Upper lobe of left lung (tissue), 6 donors: Measurements from ENCODE around the gene DPP9. TPM values are rescaled to one million over a fixed set of nuclear protein-coding genes. Genes with fewer than 3 reads are reported as not detected.

Source experiments
- ATAC-seq, 2 donors: fragments of 200-7000 bp; cut with Tn5 transposase; one replicate each; pipeline ENCODE4 v1.9.1; 2022; ENCODE audit warnings: mild to moderate bottlenecking in 2 of 2, moderate library complexity in 2 of 2; ENCODE audit not compliant: low FRiP score in 2 of 2
- DNase-seq, 2 donors: peaks; one replicate each; pipeline ENCODE4 v3.0.0-alpha.2; 2019 to 2020
- H3K27ac ChIP-seq, 4 donors: fragments of 200-600 bp; sonication (generic); one replicate each; pipeline ENCODE4 v1.5.1; 2016 to 2019
- H3K27me3 ChIP-seq, 4 donors: fragments of 200-600 bp; sonication (generic); one replicate each; pipeline ENCODE4 v1.5.1; 2017 to 2019
- H3K36me3 ChIP-seq, 4 donors: fragments of 200-600 bp; sonication (generic); one replicate each; pipeline ENCODE4 v1.5.1; 2016 to 2019
- H3K4me1 ChIP-seq, 4 donors: fragments of 200-600 bp; sonication (generic); one replicate each; pipeline ENCODE4 v1.5.1; 2018 to 2019
- H3K4me3 ChIP-seq, 4 donors: fragments of 200-600 bp; sonication (generic); one replicate each; pipeline ENCODE4 v1.5.1; 2017 to 2019; ENCODE audit warnings: mild to moderate bottlenecking in 2 of 4, moderate library complexity in 1 of 4
- H3K9me3 ChIP-seq, 4 donors: fragments of 200-600 bp; sonication (generic); one replicate each; pipeline ENCODE4 v1.5.1; 2018 to 2019
- EP300 ChIP-seq, 4 donors: sonication (generic); formaldehyde crosslinking; IDR thresholded peaks; one replicate each; pipeline ENCODE4 v1.5.1; 2017; ENCODE audit warnings: antibody characterized with exemption in 4 of 4, control low read depth in 2 of 4
- POLR2A ChIP-seq, 4 donors: fragments of 450-650 bp; IDR thresholded peaks; one replicate each; pipeline ENCODE4 v1.5.1; 2016 to 2017; ENCODE audit warnings: antibody characterized with exemption in 4 of 4, mild to moderate bottlenecking in 2 of 4
- POLR2AphosphoS5 ChIP-seq, 2 donors: sonication (generic); formaldehyde crosslinking; IDR thresholded peaks; one replicate each; pipeline ENCODE4 v1.5.1; 2017; ENCODE audit warnings: antibody characterized with exemption in 2 of 2
- WGBS, 2 donors: methylation state at CpG; one replicate each; pipeline ENCODE4 v1.1.5; 2017 to 2018; 5-methylcytosine and 5-hydroxymethylcytosine counted together
- total RNA-seq, 6 donors: library from RNA; depleted of rRNA in 4 of 6; stranded (reverse); fragments of >200 nt in 4 of 6; gene quantifications; one replicate each; pipeline versions ENCODE4 v1.1.0 to v1.2.1, GENCODE V29; 2016 to 2021
- TF ChIP-seq, protein P1 (sequence below), 6 experiments: fragments of 450-650 bp in 4 of 6; fragments of 200-600 bp in 2 of 6; sonication (generic) in 2 of 6; IDR thresholded peaks; one replicate each; pipeline ENCODE4 v1.5.1; 2016 to 2019; ENCODE audit warnings: antibody characterized with exemption in 6 of 6
- donor health status: DM: no; HTN: no; CAD: no; lungs with moderate emphysema.
- donor health status: DM: no; HTN: yes; CAD: no; lungs with severe emphysema.

Gene DPP9
- total RNA-seq, 6 donors from 2014 or later: 55.1 to 255 (median 89.0) TPM

DNA sequence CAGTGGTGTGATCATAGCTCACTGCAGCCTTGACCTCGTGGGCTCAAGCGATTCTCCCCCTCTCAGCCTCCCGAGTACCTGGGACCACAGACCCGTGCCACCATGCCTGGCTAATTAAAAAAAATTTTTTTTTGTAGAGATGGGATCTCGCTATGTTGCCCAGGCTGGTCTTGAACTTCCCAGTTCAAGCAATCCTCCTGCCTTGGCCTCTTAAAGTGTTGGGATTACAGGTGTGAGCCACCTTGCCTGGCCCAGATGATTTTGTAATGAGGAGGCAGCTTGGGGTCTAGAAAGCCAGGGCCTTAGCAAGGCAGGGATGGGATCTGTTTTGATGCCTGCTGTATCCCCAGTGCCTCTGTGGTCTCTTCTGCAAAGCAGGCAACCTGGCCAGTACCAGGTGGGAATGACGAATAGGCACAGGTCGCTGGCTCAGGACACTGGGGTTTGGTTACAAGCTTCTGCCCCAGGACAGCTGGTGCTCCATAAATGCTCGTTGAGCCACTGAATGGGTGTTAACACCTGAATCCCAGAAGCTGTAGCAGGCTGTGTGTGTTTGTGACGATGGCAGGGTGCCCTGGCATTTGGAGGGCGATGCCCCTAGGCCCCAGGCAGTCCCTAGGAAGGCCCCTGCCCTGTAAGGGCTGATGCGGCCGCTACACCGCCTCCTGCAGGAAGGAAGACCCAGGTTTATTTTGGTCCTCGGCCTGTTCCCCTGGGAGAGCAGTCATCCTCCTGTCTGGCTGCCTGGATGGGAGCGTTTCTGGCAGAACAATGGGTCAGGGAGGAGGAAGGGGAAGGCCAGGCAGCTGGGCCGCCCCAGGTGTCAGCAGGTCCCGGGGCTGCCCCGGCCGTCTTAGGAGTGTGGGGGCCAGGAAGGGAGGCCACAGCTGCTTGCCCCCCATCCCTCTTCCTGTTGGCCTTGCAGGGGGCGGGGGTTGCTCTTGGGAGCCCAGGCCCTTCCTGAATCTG is 75.7 kb downstream of the DPP9 start:
- H3K27ac ChIP-seq: peak overlapping the region; percentile 0 to 63 (median 40)

DNA sequence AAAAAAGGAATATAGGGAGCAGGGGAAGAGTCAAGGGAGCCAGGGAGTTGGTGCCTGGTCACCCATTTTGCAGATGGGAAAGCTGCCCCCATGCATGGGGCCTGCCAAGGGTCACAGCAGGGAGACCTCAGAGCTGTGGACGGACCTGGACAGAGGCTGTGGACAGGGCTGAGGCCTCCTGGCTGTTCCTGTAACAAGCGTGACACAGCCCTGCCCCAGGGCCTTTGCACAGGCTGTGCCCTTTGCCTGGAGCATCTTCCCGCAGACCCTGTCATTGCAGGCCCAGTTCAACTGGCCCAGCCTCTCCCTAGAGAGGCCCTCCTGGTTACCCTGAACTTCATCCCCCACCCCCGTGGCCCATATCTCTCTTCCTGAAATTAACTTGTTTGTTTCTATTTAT is 77.9 kb downstream of the DPP9 start:
- DNase-seq (no peak), ATAC-seq (no peak)
- H3K36me3 ChIP-seq: no peaks in the 10 kb centered on the region
- no peaks in the 10 kb centered on the region for H3K9me3 ChIP-seq
- TF ChIP-seq POLR2AphosphoS5 (IDR thresholded peaks at IDR 0.05): no peak
- TF ChIP-seq EP300 (IDR thresholded peaks at IDR 0.05): no peak
- TF ChIP-seq POLR2A (IDR thresholded peaks at IDR 0.05): no peak
- TF ChIP-seq, protein P1, sequence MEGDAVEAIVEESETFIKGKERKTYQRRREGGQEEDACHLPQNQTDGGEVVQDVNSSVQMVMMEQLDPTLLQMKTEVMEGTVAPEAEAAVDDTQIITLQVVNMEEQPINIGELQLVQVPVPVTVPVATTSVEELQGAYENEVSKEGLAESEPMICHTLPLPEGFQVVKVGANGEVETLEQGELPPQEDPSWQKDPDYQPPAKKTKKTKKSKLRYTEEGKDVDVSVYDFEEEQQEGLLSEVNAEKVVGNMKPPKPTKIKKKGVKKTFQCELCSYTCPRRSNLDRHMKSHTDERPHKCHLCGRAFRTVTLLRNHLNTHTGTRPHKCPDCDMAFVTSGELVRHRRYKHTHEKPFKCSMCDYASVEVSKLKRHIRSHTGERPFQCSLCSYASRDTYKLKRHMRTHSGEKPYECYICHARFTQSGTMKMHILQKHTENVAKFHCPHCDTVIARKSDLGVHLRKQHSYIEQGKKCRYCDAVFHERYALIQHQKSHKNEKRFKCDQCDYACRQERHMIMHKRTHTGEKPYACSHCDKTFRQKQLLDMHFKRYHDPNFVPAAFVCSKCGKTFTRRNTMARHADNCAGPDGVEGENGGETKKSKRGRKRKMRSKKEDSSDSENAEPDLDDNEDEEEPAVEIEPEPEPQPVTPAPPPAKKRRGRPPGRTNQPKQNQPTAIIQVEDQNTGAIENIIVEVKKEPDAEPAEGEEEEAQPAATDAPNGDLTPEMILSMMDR (IDR thresholded peaks at IDR 0.05): no peak
- H3K4me1 ChIP-seq: peaks cover under 1 to 25% (median 10%) of the 10 kb centered on the region in 4 donors
- H3K27me3 ChIP-seq: no peaks in the 10 kb centered on the region
- no peak overlapping the region for H3K27ac ChIP-seq
- WGBS, 2 donors: 66 to 89% methylated on average over 3 to 4 of the region's 4 CpGs
- H3K4me3 ChIP-seq: no peak overlapping the region

More for the DNA sequence above, 75.7 kb downstream of the DPP9 start:
- H3K4me3 ChIP-seq: no peak overlapping the region
- peaks cover 0 to 18% (median 9%) of the 10 kb centered on the region in 4 donors for H3K4me1 ChIP-seq
- ATAC-seq (peak; percentile 13 to 44), DNase-seq (no peak)
- TF ChIP-seq POLR2AphosphoS5 (IDR thresholded peaks at IDR 0.05) (peak; percentile 44 to 60), POLR2A (IDR thresholded peaks at IDR 0.05) (no peak)
- no peaks in the 10 kb centered on the region for H3K9me3 ChIP-seq
- H3K36me3 ChIP-seq: peaks cover 0 to 14% (median 10%) of the 10 kb centered on the region in 4 donors
- 61 to 82% methylated on average over 5 to 19 of the region's 20 CpGs for WGBS, 2 donors
- no peaks in the 10 kb centered on the region for H3K27me3 ChIP-seq

DNA sequence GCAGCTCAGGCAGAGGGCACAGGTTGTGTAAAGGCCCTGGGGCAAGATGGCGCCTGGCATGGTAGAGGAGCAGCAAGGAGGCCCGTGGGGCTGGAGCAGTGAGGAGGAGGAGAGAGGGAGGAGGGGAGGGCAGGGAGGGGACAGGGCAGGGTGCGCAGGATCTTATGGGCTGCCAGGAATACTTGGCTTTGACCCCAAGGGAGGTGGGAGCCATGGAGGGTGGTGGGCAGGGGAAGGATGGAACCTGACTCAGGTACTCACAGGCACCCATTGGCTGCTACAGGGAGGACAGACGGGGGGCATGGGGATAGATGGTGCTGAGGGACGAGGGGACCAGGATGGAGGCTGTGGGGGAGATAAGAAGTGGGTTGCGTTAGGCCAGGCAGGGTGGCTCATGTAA is 81.0 kb downstream of the DPP9 start:
- Histone ChIP-seq H3K9me3 (no peaks in the 10 kb centered on the region), H3K4me3 (no peak overlapping the region), H3K27me3 (no peaks in the 10 kb centered on the region), H3K27ac (no peak overlapping the region), H3K36me3 (no peaks in the 10 kb centered on the region), H3K4me1 (peaks cover 22 to 36% (median 23%) of the 10 kb centered on the region in 4 donors)
- DNase-seq (no peak), ATAC-seq (no peak)
- WGBS, 2 donors: 88 to 90% methylated on average over 6 of the region's 6 CpGs
- TF ChIP-seq EP300 (IDR thresholded peaks at IDR 0.05) (no peak), POLR2AphosphoS5 (IDR thresholded peaks at IDR 0.05) (no peak), POLR2A (IDR thresholded peaks at IDR 0.05) (no peak)
- TF ChIP-seq, protein P1 (IDR thresholded peaks at IDR 0.05): no peak

DNA sequence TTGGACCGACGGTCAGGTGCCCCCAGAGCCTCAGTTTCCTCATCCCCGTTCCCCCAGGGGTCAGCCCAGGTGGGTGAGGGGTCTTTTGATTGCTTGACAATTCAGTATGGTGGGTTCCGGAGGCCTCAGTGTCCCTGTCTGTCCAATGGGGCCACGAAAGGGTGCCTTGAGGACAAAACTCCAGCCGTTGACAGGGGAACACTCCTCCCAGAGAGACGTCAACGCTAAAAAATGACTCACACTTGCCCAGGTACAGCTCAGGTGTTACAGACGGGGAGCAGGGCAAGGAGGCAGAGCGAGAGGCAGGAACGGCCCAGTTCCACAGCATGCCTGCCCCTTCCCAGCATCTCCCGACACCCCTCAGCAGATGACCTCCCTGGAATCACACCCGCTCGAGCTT is 82.5 kb downstream of the DPP9 start:
- ATAC-seq (no peak), DNase-seq (no peak)
- Histone ChIP-seq H3K4me3 (peak overlapping the region in 3 of 4 donors; percentile 78 to 95 (median 82)), H3K9me3 (no peaks in the 10 kb centered on the region), H3K36me3 (no peaks in the 10 kb centered on the region), H3K27me3 (no peaks in the 10 kb centered on the region), H3K27ac (peak overlapping the region in 1 of 4 donors; percentile 82), H3K4me1 (peaks cover 24 to 37% (median 30%) of the 10 kb centered on the region in 4 donors)
- TF ChIP-seq POLR2A (IDR thresholded peaks at IDR 0.05) (no peak), POLR2AphosphoS5 (IDR thresholded peaks at IDR 0.05) (no peak), EP300 (IDR thresholded peaks at IDR 0.05) (no peak)
- TF ChIP-seq, protein P1 (IDR thresholded peaks at IDR 0.05): no peak
- WGBS, 2 donors: 84 to 89% methylated on average over 10 to 13 of the region's 14 CpGs

DNA sequence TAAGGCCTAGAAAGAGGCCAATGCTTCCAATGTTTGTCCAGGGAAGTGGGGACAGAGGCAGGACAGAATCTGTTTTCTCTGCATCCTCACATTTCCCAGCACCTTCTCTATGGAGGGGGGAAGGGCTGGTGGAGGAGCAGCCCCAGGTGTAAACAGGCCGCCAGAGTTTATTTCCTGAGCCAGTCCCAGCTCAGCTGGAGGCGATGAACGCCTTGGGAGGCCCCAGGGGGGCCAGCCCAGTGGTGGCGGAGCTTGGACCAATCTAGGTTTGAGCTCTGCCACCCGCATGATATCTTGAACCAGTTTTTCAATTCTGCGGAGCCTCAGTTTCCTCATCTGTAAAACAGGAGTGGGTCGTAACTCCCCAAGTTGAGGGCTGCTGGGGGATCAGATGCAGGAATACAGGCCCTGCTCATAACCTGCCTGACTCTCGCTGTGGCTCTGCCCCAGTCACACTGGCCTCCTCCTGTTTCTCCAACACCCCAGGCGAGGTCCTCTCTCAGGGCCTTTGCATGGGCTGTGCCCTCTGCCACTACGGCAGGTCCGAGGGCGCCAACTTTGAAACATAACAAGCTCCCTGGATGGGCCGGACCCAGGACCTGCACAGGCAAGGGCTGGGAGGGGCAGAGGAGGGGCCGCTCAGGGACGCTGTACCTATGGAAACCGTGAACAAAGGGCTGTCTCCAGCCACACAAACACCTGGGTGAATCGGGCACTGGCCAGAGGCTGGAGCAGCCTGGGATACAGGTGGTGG is 83.2 kb downstream of the DPP9 start:
- Histone ChIP-seq H3K9me3 (no peaks in the 10 kb centered on the region), H3K4me1 (peaks cover 30 to 44% (median 37%) of the 10 kb centered on the region in 4 donors), H3K27ac (peak overlapping the region; percentile 57 to 85 (median 71)), H3K27me3 (no peaks in the 10 kb centered on the region), H3K4me3 (peak overlapping the region; percentile 66 to 95 (median 80)), H3K36me3 (no peaks in the 10 kb centered on the region)
- 75 to 80% methylated on average over 8 to 17 of the region's 17 CpGs for WGBS, 2 donors
- DNase-seq (no peak), ATAC-seq (no peak)
- TF ChIP-seq POLR2AphosphoS5 (IDR thresholded peaks at IDR 0.05) (no peak), POLR2A (IDR thresholded peaks at IDR 0.05) (no peak), EP300 (IDR thresholded peaks at IDR 0.05) (no peak)
- TF ChIP-seq, protein P1 (IDR thresholded peaks at IDR 0.05): no peak
